Body of pancreas (tissue), 4 donors: ENCODE data around the gene OLA1. TPM values are rescaled to one million over a fixed set of nuclear protein-coding genes. Genes with fewer than 3 reads are reported as not detected.

Source experiments
- ATAC-seq: fragments of 150-250 bp; one replicate; pipeline ENCODE4 v1.9.1; 2016
- DNase-seq, 4 donors: peaks; one replicate each; pipeline ENCODE4 v3.0.0-alpha.2; 2019
- H3K27ac ChIP-seq, 4 donors: fragments of 200-600 bp; sonication (generic); 1 replicate in 3 of 4; 2 replicates in 1 of 4; pipeline versions ENCODE4 v1.5.1 to v1.6.1; 2016 to 2019; ENCODE audit warnings: mild to moderate bottlenecking in 1 of 4, mixed read lengths in 1 of 4, moderate library complexity in 1 of 4
- H3K27me3 ChIP-seq, 2 donors: fragments of 200-600 bp; sonication (generic); one replicate each; pipeline ENCODE4 v1.6.0; 2016; ENCODE audit warnings: mild to moderate bottlenecking in 1 of 2
- H3K36me3 ChIP-seq, 2 donors: fragments of 200-600 bp; sonication (generic); replicated peaks in 1 of 2; 2 replicates each; pipeline ENCODE4 v1.5.1; 2016; ENCODE audit warnings: low read depth in 2 of 2; ENCODE audit not compliant: insufficient read depth in 1 of 2
- H3K4me1 ChIP-seq: fragments of 200-600 bp; sonication (generic); one replicate; pipeline ENCODE4 v1.6.0; 2016
- H3K4me3 ChIP-seq, 2 donors: fragments of 200-600 bp; sonication (generic); 1 replicate in 1 of 2; 2 replicates in 1 of 2; pipeline ENCODE4 v1.5.1; 2016 to 2019
- H3K9me3 ChIP-seq, 3 donors: fragments of 200-600 bp; sonication (generic); 1 replicate in 2 of 3; 2 replicates in 1 of 3; pipeline ENCODE4 v1.5.1; 2016
- POLR2A ChIP-seq, 3 donors: fragments of 450-650 bp; IDR thresholded peaks; one replicate each; pipeline ENCODE4 v1.6.1; 2016; ENCODE audit warnings: antibody characterized with exemption in 3 of 3, mild to moderate bottlenecking in 2 of 3
- WGBS, 2 donors: methylation state at CpG; one replicate each; pipeline ENCODE4 v1.1.5; 2017; 5-methylcytosine and 5-hydroxymethylcytosine counted together
- intact Hi-C: fragments of 100-400 bp; cut with DNase I; formaldehyde crosslinking; loops from one replicate; pipeline ENCODE4 v1.15.1; 2023
- total RNA-seq, 2 donors: library from RNA; depleted of rRNA; stranded (reverse); fragments of >200 nt; gene quantifications; one replicate each; pipeline ENCODE4 v1.1.0, GENCODE V29; 2016
- TF ChIP-seq, protein P1 (sequence below), 7 experiments: fragments of 450-650 bp in 4 of 7; fragments of 200-600 bp in 3 of 7; sonication (generic) in 3 of 7; IDR thresholded peaks; one replicate each; pipeline ENCODE4 v1.5.1; 2016 to 2019; ENCODE audit warnings: antibody characterized with exemption in 7 of 7

OLA1 gene
- total RNA-seq, 2 donors from 2014 or later, result 17.8 to 43.3 TPM

DNA sequence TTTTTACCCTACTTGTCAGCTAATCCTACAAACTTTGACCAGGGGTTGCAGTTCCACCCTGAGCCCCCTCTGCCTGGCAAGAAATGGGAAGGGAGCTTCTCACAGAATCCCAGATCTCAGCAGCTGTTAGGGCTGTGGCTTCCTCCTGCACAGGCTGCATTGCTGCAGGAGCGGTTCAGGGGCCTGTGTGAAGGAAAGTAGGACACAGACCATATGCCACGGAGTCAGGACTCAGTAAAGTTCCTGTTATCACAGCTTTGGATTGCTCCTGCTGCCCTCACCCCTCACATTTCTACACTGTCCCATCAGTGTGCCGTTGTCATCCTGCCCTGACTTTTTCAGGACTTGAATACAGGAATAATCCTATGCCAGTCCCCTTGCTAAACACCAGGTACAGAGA is 220.4 kb downstream of the OLA1 start:
- Histone ChIP-seq H3K9me3 (no peaks in the 10 kb centered on the region), H3K27me3 (no peaks in the 10 kb centered on the region), H3K36me3 (no peaks in the 10 kb centered on the region), H3K27ac (no peak overlapping the region), H3K4me1 (no peaks in the 10 kb centered on the region), H3K4me3 (no peak overlapping the region)
- DNase-seq (no peak), ATAC-seq (no peak)
- TF ChIP-seq, protein P1, sequence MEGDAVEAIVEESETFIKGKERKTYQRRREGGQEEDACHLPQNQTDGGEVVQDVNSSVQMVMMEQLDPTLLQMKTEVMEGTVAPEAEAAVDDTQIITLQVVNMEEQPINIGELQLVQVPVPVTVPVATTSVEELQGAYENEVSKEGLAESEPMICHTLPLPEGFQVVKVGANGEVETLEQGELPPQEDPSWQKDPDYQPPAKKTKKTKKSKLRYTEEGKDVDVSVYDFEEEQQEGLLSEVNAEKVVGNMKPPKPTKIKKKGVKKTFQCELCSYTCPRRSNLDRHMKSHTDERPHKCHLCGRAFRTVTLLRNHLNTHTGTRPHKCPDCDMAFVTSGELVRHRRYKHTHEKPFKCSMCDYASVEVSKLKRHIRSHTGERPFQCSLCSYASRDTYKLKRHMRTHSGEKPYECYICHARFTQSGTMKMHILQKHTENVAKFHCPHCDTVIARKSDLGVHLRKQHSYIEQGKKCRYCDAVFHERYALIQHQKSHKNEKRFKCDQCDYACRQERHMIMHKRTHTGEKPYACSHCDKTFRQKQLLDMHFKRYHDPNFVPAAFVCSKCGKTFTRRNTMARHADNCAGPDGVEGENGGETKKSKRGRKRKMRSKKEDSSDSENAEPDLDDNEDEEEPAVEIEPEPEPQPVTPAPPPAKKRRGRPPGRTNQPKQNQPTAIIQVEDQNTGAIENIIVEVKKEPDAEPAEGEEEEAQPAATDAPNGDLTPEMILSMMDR (IDR thresholded peaks at IDR 0.05), result no peak
- TF ChIP-seq POLR2A (IDR thresholded peaks at IDR 0.05), result no peak
- 65 to 66% methylated on average over 3 of the region's 3 CpGs for WGBS, 2 donors
- intact Hi-C loops, result no loop called here

DNA sequence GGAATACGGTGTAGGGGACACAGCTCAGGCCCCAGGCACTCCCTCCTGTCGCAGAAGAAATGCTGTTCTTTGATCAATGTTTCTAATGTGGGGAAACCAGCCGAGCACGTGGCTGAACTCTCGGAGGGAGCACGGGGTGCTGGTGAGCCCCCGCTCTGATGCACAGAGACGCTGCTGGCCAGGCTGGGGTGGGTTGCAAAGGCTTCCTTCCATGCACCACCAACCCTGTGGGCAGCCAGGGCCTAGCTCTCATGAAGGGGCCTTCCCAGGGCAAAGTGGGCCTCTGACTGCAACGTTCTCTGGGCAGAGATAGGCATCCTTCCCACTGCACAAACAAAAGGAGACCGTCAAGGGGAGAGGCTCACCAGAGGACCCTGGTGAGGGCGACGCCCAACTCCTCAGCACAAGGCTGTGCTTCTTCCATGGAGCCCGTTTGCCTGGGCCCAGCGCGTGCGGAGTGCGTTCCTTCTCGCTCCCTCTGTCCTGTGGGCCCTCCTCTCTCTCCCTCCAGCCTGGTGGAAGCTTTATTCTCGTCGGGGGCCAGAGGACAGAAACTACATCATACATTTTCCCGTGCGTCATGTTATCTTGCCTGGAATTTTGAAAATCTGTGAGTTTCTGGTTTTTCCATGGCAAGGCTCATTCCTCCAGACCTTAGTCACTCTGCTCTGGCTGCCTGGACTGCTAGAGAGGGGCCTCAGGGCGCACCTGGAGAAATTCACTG is 222.0 kb downstream of the OLA1 start:
- H3K36me3 ChIP-seq, result no peaks in the 10 kb centered on the region
- ATAC-seq (no peak), DNase-seq (no peak)
- peak overlapping the region in 2 of 4 donors; percentile 51 to 55 for H3K27ac ChIP-seq
- no peak for TF ChIP-seq POLR2A (IDR thresholded peaks at IDR 0.05)
- TF ChIP-seq, protein P1 (IDR thresholded peaks at IDR 0.05), result no peak
- intact Hi-C loops, result no loop called here
- no peaks in the 10 kb centered on the region for H3K4me1 ChIP-seq
- WGBS, 2 donors, result 81 to 87% methylated on average over 21 to 23 of the region's 23 CpGs
- H3K4me3 ChIP-seq, result no peak overlapping the region
- H3K27me3 ChIP-seq, result no peaks in the 10 kb centered on the region
- H3K9me3 ChIP-seq, result no peaks in the 10 kb centered on the region

DNA sequence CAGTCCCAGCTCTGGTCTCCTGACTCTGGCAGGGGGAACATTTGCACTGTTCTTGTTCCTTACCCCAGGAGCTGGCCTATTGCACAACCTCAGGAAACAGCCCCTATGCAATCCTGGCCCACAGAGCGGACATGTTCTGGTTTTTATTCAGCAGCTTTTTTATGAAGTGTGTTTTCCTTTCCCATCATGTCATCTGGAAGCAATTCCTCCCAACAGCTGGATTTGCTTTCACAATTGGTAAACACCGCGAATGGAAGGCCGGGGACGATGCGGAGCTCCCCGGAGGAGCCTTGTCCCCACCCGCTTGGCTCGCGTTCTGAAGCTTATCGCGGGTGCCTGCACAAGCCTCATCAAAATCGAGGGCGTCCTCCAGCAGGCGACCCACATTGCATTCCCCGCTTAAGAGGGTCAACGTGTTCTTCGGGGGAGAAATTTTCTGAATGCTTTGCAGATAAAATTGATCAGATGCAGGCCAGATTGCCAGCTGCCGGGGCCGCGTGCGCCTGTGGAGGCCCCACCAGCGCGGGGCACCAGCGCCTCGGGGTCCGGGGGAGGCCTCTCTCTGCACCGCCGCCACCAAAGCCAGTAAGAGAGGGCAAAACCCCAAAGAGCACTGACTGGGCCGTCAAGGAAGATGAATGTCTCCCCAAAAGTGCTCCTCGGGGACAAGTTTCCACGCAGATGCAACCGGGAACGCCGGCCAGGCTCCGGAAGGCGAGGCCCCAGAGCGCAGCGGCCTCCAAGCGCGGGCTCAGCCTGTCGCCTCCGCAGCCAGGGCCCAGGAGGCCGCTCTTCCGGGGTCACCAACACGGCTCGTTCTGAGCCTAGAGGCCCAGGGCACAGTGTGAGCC is 222.8 kb downstream of the OLA1 start:
- Histone ChIP-seq H3K27me3 (no peaks in the 10 kb centered on the region), H3K27ac (peak overlapping the region in 2 of 4 donors; percentile 51 to 55), H3K36me3 (no peaks in the 10 kb centered on the region), H3K9me3 (no peaks in the 10 kb centered on the region), H3K4me1 (no peaks in the 10 kb centered on the region), H3K4me3 (no peak overlapping the region)
- DNase-seq (peak in 3 of 4 donors; percentile 45 to 80 (median 51)), ATAC-seq (peak; percentile 49)
- TF ChIP-seq, protein P1 (IDR thresholded peaks at IDR 0.05), result no peak
- no peak for TF ChIP-seq POLR2A (IDR thresholded peaks at IDR 0.05)
- intact Hi-C loops, result no loop called here
- WGBS, 2 donors, result 86 to 91% methylated on average over 13 to 45 of the region's 47 CpGs

DNA sequence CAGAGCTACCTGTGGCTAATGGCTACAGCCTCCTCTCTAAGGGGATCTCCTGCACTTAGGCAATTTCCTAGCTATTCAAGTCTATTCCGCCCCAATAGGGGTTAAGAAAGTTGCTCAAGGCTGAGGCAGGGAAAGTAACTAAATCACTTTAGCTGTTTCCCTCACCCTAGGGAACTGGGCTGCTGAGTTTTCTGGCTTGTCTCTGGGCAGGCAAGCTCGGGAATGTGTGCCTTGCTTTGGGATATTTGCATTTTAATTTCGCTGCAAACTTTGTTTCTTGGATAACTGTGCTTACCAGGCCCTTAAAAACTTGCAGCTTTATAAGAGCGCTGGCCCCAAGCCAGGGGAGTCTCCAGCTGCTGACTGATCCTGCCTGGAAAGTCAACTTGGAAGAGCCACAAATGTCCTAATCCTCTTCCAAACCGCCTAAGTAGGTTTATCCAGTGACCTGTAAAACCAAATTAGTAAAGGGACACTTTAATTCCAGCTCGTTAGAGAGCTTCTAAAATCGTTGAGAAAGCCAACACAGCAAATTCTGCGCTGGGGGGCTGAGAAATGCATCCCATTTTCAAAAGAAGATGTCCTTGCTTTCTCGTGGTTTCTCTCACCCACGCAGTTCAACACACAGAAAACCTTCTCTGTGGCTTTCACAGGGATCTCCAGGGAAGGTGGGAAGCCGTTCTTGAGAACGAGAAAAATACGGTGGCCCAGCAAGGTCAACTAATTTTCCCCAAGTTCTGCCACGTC is 223.6 kb downstream of the OLA1 start:
- TF ChIP-seq POLR2A (IDR thresholded peaks at IDR 0.05), result no peak
- TF ChIP-seq, protein P1 (IDR thresholded peaks at IDR 0.05), result no peak
- Histone ChIP-seq H3K36me3 (no peaks in the 10 kb centered on the region), H3K4me1 (no peaks in the 10 kb centered on the region), H3K4me3 (no peak overlapping the region), H3K9me3 (no peaks in the 10 kb centered on the region), H3K27me3 (no peaks in the 10 kb centered on the region), H3K27ac (peak overlapping the region in 2 of 4 donors; percentile 46 to 55)
- 69 to 73% methylated on average over 14 of the region's 14 CpGs for WGBS, 2 donors
- intact Hi-C loops, result no loop called here
- DNase-seq (peak; percentile 33 to 67 (median 56)), ATAC-seq (peak; percentile 36)
